ENCODE measurements around the gene LAMC1. TPM values are rescaled to one million over a fixed set of nuclear protein-coding genes. Genes with fewer than 3 reads are reported as not detected.

Gene LAMC1
- total RNA-seq, 2 donors from 2014 or later, result 0.24 to 0.51 TPM

GRCh38 chr1:183168308-183168707 is 145.1 kb downstream of the LAMC1 start:
- Mint-ChIP-seq H3K27me3 (ENCODE audit: low read depth) (no peaks in the 10 kb centered on the region), H3K4me3 (no peak overlapping the region), H3K4me1 (ENCODE audit: low read depth) (no peaks in the 10 kb centered on the region), H3K9me3 (no peaks in the 10 kb centered on the region), H3K27ac (no peak overlapping the region), H3K36me3 (ENCODE audit: insufficient read depth in 2 of 2) (no peaks in the 10 kb centered on the region)
- DNase-seq (no peak), ATAC-seq (replicated peaks in 1 of 2) (no peak)

DNA sequence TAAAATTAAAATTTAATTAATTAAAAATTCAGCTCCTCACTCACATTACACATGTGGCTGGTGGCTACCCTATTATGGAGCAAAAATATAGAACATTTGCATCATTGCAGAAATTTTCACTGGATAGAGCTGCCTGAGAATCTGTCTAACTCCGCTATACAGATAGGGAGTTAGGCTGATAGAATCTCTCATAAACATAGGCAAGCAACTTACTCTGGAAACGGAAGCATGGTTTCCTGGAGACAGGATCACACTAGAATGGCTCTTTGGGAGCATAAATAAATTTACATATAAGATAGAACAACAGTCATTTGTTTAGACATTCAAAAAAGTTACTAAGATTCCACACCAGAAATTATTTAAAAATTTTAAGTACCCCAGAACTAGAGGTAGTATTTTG is 150.6 kb downstream of the LAMC1 start:
- Mint-ChIP-seq H3K4me3 (no peak overlapping the region), H3K4me1 (ENCODE audit: low read depth) (no peaks in the 10 kb centered on the region), H3K27me3 (ENCODE audit: low read depth) (peaks cover 6% of the 10 kb centered on the region), H3K9me3 (no peaks in the 10 kb centered on the region), H3K36me3 (ENCODE audit: insufficient read depth in 2 of 2) (no peaks in the 10 kb centered on the region), H3K27ac (no peak overlapping the region)
- no peak for DNase-seq
- no peak for ATAC-seq (replicated peaks in 1 of 2)

DNA sequence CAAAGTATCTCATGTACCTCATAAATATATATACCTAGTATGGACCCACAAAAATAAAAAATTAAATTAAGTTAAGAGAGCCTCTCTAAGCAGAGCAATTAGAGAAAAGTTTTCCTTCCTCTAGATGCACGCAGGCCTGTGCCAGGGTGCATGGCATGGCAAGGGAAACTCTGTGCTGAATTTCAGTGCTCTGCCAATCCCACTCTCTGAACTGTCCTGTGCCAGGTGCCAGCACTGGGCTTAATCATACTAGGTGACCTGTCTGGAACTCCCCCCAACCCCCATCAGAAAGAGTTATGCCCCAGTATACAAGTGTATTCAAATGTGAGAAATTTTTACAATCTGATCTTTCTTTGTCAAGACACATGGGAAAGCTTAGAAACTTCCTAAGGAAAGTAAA is 152.4 kb downstream of the LAMC1 start:
- DNase-seq, result no peak
- H3K36me3 Mint-ChIP-seq (ENCODE audit: insufficient read depth in 2 of 2), result no peaks in the 10 kb centered on the region
- no peak overlapping the region for H3K4me3 Mint-ChIP-seq
- peaks cover 6% of the 10 kb centered on the region for H3K27me3 Mint-ChIP-seq (ENCODE audit: low read depth)
- no peaks in the 10 kb centered on the region for H3K9me3 Mint-ChIP-seq
- no peak overlapping the region for H3K27ac Mint-ChIP-seq
- peaks cover 6% of the 10 kb centered on the region for H3K4me1 Mint-ChIP-seq (ENCODE audit: low read depth)
- no peak for ATAC-seq (replicated peaks in 1 of 2)

DNA sequence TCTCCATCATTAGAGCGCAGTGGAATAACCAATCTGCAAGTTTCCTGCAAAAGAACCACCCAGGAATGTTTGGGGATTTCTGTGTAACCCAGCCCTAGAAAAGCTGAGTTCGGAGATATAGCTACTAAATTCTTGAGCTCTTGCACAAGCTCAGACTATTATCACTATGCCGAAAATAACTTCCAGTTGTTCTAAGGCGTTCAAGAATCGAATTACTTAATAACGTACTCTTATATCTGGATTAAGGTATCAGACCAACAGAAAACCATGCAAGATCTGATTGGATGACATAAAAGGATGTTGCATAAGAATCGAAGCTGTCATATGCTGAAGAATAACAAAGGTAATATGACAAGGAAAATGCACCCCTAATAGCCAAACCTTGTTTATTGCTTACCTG is 155.3 kb downstream of the LAMC1 start:
- H3K4me3 Mint-ChIP-seq, result no peak overlapping the region

GRCh38 chr1:183179033-183179432 is 155.8 kb downstream of the LAMC1 start:
- H3K4me3 Mint-ChIP-seq, result no peak overlapping the region
- peaks cover 11% of the 10 kb centered on the region for H3K4me1 Mint-ChIP-seq (ENCODE audit: low read depth)
- H3K27ac Mint-ChIP-seq, result no peak overlapping the region
- no peaks in the 10 kb centered on the region for H3K36me3 Mint-ChIP-seq (ENCODE audit: insufficient read depth in 2 of 2)
- ATAC-seq (replicated peaks in 1 of 2) (no peak), DNase-seq (no peak)
- H3K9me3 Mint-ChIP-seq, result no peaks in the 10 kb centered on the region
- H3K27me3 Mint-ChIP-seq (ENCODE audit: low read depth), result peaks cover 6% of the 10 kb centered on the region

More for the DNA sequence above, 155.3 kb downstream of the LAMC1 start:
- DNase-seq (no peak), ATAC-seq (replicated peaks in 1 of 2) (no peak)
- no peaks in the 10 kb centered on the region for H3K36me3 Mint-ChIP-seq (ENCODE audit: insufficient read depth in 2 of 2)
- H3K9me3 Mint-ChIP-seq, result no peaks in the 10 kb centered on the region
- no peak overlapping the region for H3K27ac Mint-ChIP-seq
- H3K27me3 Mint-ChIP-seq (ENCODE audit: low read depth), result peaks cover 6% of the 10 kb centered on the region
- peaks cover 11% of the 10 kb centered on the region for H3K4me1 Mint-ChIP-seq (ENCODE audit: low read depth)

DNA sequence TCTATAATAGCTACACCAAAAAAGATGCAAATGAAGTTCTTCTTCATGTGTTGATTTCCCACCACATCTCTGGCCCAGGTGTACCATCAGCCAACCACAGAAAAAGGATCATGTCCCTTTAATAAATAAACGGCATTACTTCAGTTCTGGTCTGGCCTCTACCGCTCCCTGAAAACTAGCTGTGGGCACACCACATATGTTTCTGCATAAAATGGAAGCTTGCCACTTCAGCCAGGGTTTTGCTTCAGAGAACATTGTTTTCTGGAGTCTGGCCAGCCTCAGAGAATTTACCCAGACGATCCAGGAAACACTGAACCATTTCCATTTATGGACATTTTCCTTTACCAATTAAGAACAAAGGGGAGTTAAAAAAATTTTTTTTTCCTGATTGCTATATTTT is 157.0 kb downstream of the LAMC1 start:
- peak overlapping the region in 1 of 2 donors; percentile 15 for H3K4me3 Mint-ChIP-seq
- DNase-seq (no peak), ATAC-seq (replicated peaks in 1 of 2) (no peak)
- no peaks in the 10 kb centered on the region for H3K27me3 Mint-ChIP-seq (ENCODE audit: low read depth)
- H3K27ac Mint-ChIP-seq, result no peak overlapping the region
- no peaks in the 10 kb centered on the region for H3K9me3 Mint-ChIP-seq
- no peaks in the 10 kb centered on the region for H3K36me3 Mint-ChIP-seq (ENCODE audit: insufficient read depth in 2 of 2)
- H3K4me1 Mint-ChIP-seq (ENCODE audit: low read depth), result peaks cover 11% of the 10 kb centered on the region

GRCh38 chr1:183180634-183181056 is 157.4 kb downstream of the LAMC1 start:
- Mint-ChIP-seq H3K9me3 (no peaks in the 10 kb centered on the region), H3K36me3 (ENCODE audit: insufficient read depth in 2 of 2) (no peaks in the 10 kb centered on the region), H3K27ac (no peak overlapping the region), H3K4me1 (ENCODE audit: low read depth) (peaks cover 11% of the 10 kb centered on the region), H3K27me3 (ENCODE audit: low read depth) (peaks cover 4% of the 10 kb centered on the region), H3K4me3 (peak overlapping the region; percentile 22 to 41)
- ATAC-seq (replicated peaks in 1 of 2) (peak in 1 of 2 donors; percentile 72), DNase-seq (peak; percentile 4 to 19)

DNA sequence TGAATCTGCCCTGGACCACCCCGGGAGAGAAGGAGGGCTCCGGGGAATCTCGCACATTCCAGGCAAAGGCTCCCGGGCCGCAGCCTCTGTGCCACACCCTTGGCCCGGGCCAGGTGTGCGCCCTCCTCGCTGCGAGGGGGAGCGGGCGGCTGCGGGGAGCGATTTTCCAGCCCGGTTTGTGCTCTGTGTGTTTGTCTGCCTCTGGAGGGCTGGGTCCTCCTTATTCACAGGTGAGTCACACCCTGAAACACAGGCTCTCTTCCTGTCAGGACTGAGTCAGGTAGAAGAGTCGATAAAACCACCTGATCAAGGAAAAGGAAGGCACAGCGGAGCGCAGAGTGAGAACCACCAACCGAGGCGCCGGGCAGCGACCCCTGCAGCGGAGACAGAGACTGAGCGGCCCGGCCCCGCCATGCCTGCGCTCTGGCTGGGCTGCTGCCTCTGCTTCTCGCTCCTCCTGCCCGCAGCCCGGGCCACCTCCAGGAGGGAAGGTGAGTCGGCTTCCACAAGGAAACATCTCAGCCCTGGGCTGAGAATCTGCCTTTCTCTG is 162.8 kb downstream of the LAMC1 start, which contains the start of gene LAMC2:
TSS of gene LAMC2 (plus strand) at position 324 of the 550 bp plus-strand sequence. CDS start at position 413, 89 bp downstream.
- Mint-ChIP-seq H3K4me1 (ENCODE audit: low read depth) (peaks cover 11% of the 10 kb centered on the region), H3K4me3 (peak within 1 kb of the TSS; percentile 68 to 72), H3K9me3 (no peaks in the 10 kb centered on the region), H3K36me3 (ENCODE audit: insufficient read depth in 2 of 2) (no peaks in the 10 kb centered on the region), H3K27me3 (ENCODE audit: low read depth) (peaks cover 36% of the 10 kb centered on the region), H3K27ac (no peak within 1 kb of the TSS)
- ATAC-seq (replicated peaks in 1 of 2) (peak; percentile 94 to 95), DNase-seq (peak; percentile 26 to 39)

- no peak overlapping the region for H3K27ac Mint-ChIP-seq
- H3K27me3 Mint-ChIP-seq (ENCODE audit: low read depth), result peaks cover 36% of the 10 kb centered on the region
- ATAC-seq (replicated peaks in 1 of 2) (no peak), DNase-seq (no peak)
- peak overlapping the region in 1 of 2 donors; percentile 72 for H3K4me3 Mint-ChIP-seq
- no peaks in the 10 kb centered on the region for H3K36me3 Mint-ChIP-seq (ENCODE audit: insufficient read depth in 2 of 2)
- peaks cover 10% of the 10 kb centered on the region for H3K4me1 Mint-ChIP-seq (ENCODE audit: low read depth)
- H3K9me3 Mint-ChIP-seq, result no peaks in the 10 kb centered on the region
Observed at GRCh38 chr1:183186841-183187240, 163.6 kb downstream of the LAMC1 start.

GRCh38 chr1:183188240-183188639 is 165.0 kb downstream of the LAMC1 start:
- no peak for ATAC-seq (replicated peaks in 1 of 2)
- DNase-seq, result no peak
- no peak overlapping the region for H3K4me3 Mint-ChIP-seq
- H3K9me3 Mint-ChIP-seq, result no peaks in the 10 kb centered on the region
- peaks cover 10% of the 10 kb centered on the region for H3K4me1 Mint-ChIP-seq (ENCODE audit: low read depth)
- H3K27me3 Mint-ChIP-seq (ENCODE audit: low read depth), result peaks cover 36% of the 10 kb centered on the region
- no peak overlapping the region for H3K27ac Mint-ChIP-seq
- H3K36me3 Mint-ChIP-seq (ENCODE audit: insufficient read depth in 2 of 2), result no peaks in the 10 kb centered on the region

DNA sequence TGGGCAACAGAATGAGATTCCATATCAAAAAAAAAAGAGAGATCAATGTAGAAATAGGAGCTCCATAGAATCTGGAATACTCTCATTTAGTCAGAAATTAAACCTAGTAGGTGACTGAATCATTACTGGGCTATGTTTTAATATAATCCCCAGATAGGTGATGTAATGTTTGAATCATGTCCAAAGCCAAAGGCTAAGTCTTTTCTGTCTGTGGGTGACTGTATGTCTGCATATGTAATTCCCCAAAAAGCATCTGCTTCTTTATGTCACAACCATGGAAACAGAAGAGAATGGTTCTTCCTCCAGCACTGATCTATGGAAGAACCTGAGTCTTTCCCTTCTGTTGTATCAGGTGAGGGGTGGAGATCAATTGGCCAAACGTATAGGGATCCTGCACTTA is 168.6 kb downstream of the LAMC1 start:
- no peak for DNase-seq
- H3K36me3 Mint-ChIP-seq (ENCODE audit: insufficient read depth in 2 of 2), result no peaks in the 10 kb centered on the region

GRCh38 chr1:183193963-183194525 is 170.8 kb downstream of the LAMC1 start:
- Mint-ChIP-seq H3K4me1 (ENCODE audit: low read depth) (peaks cover 12% of the 10 kb centered on the region), H3K36me3 (ENCODE audit: insufficient read depth in 2 of 2) (no peaks in the 10 kb centered on the region), H3K4me3 (no peak overlapping the region), H3K9me3 (no peaks in the 10 kb centered on the region), H3K27me3 (ENCODE audit: low read depth) (peaks cover 13% of the 10 kb centered on the region), H3K27ac (no peak overlapping the region)
- ATAC-seq (replicated peaks in 1 of 2) (no peak), DNase-seq (no peak)

More for the DNA sequence above, 168.6 kb downstream of the LAMC1 start:
- Mint-ChIP-seq H3K4me1 (ENCODE audit: low read depth) (peaks cover 12% of the 10 kb centered on the region), H3K27ac (no peak overlapping the region), H3K4me3 (no peak overlapping the region), H3K27me3 (ENCODE audit: low read depth) (peaks cover 23% of the 10 kb centered on the region), H3K9me3 (no peaks in the 10 kb centered on the region)
- no peak for ATAC-seq (replicated peaks in 1 of 2)

DNA sequence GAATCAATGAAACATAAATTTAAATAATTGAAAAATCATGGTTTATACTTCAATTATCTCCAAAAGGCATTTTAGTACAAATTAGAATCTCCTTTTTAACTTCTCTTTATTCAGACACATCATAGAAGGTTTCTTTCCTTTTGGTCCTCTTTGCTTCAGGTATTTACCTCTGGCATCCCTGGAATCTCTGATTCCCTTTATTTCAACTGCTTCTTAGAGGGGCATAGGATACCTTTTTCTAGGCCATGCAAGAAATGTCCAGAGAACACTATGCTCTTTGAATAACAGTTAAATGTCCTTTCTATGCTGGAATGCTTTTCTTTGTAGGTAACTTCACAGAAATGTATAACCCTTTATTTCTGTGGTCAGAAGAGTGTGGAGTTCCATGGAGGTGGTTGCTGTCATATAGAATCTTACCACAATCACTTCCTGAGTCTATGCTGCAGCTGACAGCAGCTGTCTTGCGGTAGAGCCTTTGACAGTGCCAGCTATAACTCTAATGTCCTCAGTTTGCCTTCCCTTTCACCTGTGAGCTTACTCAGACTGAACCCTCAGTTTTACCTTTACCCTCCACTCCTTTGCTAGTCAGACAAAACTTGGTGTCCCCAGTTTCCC is 171.4 kb downstream of the LAMC1 start:
- Mint-ChIP-seq H3K4me1 (ENCODE audit: low read depth) (peaks cover 12% of the 10 kb centered on the region), H3K27me3 (ENCODE audit: low read depth) (peaks cover 7% of the 10 kb centered on the region), H3K4me3 (peak overlapping the region; percentile 33 to 66), H3K9me3 (no peaks in the 10 kb centered on the region), H3K27ac (no peak overlapping the region), H3K36me3 (ENCODE audit: insufficient read depth in 2 of 2) (no peaks in the 10 kb centered on the region)
- DNase-seq (peak; percentile 12 to 15), ATAC-seq (replicated peaks in 1 of 2) (peak; percentile 92 to 93)
